ENCODE results near the gene MEI4. TPM values are rescaled to one million over a fixed set of nuclear protein-coding genes. Genes with fewer than 3 reads are reported as not detected.
"Not testable (repeated sequence)": the region's sequence is repeated elsewhere in the genome, so short reads cannot be mapped to it uniquely, and the experiment has no call there.

The MEI4 gene
- total RNA-seq, 1 experiment from 2014 or later, result not detected

GRCh38 chr6:77740380-77740779 lies 87.5 kb downstream of the MEI4 start:
- ChIA-PET POLR2A (no interaction called here), CTCF (no interaction called here), RAD21 (ENCODE audit: low non-redundant PET in 1 of 2, low total read pairs in 2 of 2, uncharacterized antibody in 2 of 2, unreplicated experiment in 2 of 2) (no interaction called here)
- ATAC-seq, result no peak
- H4K20me1 ChIP-seq (ENCODE audit: insufficient read depth), result no peaks in the 10 kb centered on the region
- TF ChIP-seq, protein P1, sequence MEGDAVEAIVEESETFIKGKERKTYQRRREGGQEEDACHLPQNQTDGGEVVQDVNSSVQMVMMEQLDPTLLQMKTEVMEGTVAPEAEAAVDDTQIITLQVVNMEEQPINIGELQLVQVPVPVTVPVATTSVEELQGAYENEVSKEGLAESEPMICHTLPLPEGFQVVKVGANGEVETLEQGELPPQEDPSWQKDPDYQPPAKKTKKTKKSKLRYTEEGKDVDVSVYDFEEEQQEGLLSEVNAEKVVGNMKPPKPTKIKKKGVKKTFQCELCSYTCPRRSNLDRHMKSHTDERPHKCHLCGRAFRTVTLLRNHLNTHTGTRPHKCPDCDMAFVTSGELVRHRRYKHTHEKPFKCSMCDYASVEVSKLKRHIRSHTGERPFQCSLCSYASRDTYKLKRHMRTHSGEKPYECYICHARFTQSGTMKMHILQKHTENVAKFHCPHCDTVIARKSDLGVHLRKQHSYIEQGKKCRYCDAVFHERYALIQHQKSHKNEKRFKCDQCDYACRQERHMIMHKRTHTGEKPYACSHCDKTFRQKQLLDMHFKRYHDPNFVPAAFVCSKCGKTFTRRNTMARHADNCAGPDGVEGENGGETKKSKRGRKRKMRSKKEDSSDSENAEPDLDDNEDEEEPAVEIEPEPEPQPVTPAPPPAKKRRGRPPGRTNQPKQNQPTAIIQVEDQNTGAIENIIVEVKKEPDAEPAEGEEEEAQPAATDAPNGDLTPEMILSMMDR (IDR thresholded peaks at IDR 0.05 in 2 of 3, conservative IDR thresholded peaks at IDR 0.05 in 1 of 3; ENCODE audit: borderline replicate concordance in 1 of 3, insufficient read depth in 1 of 3, low read depth in 2 of 3, low read length in 2 of 3), result peak in 2 of 3 experiments; percentile 45 to 67; a peak in 3 of 6 replicates
- peak; percentile 54 for TF ChIP-seq RAD21 (IDR thresholded peaks at IDR 0.05; ENCODE audit: low read depth)
- TF ChIP-seq REST (IDR thresholded peaks at IDR 0.05; ENCODE audit: low read depth), result no peak
- H3K27ac ChIP-seq (ENCODE audit: low read depth, low read length), result no peak overlapping the region
- H3K9me2 ChIP-seq (ENCODE audit: insufficient read depth), result no peaks in the 10 kb centered on the region
- H3K9me3 ChIP-seq (ENCODE audit: control insufficient read depth in 1 of 2, insufficient read depth in 1 of 2, low read depth in 1 of 2, low read length in 2 of 2), result no peaks in the 10 kb centered on the region
- no peaks in the 10 kb centered on the region for H3K27me3 ChIP-seq (ENCODE audit: insufficient read depth, low read length)
- H3K79me2 ChIP-seq (ENCODE audit: insufficient read depth, low read length), result no peaks in the 10 kb centered on the region
- no peaks in the 10 kb centered on the region for H3K4me1 ChIP-seq (ENCODE audit: control insufficient read depth in 1 of 2, insufficient read depth in 2 of 2, low read length in 2 of 2)
- no TSS peak for BruUV-seq (replicated peaks)
- no peak overlapping the region for H3K4me2 ChIP-seq (ENCODE audit: low read length)
- H2AFZ ChIP-seq (ENCODE audit: low read depth, low read length, poor library complexity, severe bottlenecking), result no peak overlapping the region
- no peak overlapping the region for H3K4me3 ChIP-seq (replicated peaks in 1 of 2; ENCODE audit: low read depth in 1 of 2, low read length in 2 of 2)
- H3K9ac ChIP-seq (ENCODE audit: low read length), result no peak overlapping the region
- intact Hi-C loops (cut with micrococcal nuclease), result loop anchor here (10.0 kb wide), 3 partner anchors 184 to 1074 kb away; no protein-coding TSS in a partner anchor
- DNase-seq (ENCODE audit: low read depth, low spot score), result peak; percentile 19
- no peaks in the 10 kb centered on the region for H3K36me3 ChIP-seq (ENCODE audit: control insufficient read depth in 1 of 2, insufficient read depth in 2 of 2, low read length in 2 of 2)

GRCh38 chr6:77752156-77752555 lies 99.3 kb downstream of the MEI4 start:
- ATAC-seq; intact Hi-C loops (cut with micrococcal nuclease); POLR2A ChIA-PET; H2AFZ ChIP-seq (ENCODE audit: low read depth, low read length, poor library complexity, severe bottlenecking); DNase-seq (ENCODE audit: low read depth, low spot score); H3K9me3 ChIP-seq (ENCODE audit: control insufficient read depth in 1 of 2, insufficient read depth in 1 of 2, low read depth in 1 of 2, low read length in 2 of 2); H4K20me1 ChIP-seq (ENCODE audit: insufficient read depth); H3K9ac ChIP-seq (ENCODE audit: low read length); H3K36me3 ChIP-seq (ENCODE audit: control insufficient read depth in 1 of 2, insufficient read depth in 2 of 2, low read length in 2 of 2); BruUV-seq (replicated peaks); H3K4me2 ChIP-seq (ENCODE audit: low read length); H3K4me1 ChIP-seq (ENCODE audit: control insufficient read depth in 1 of 2, insufficient read depth in 2 of 2, low read length in 2 of 2); RAD21 ChIA-PET (ENCODE audit: low non-redundant PET in 1 of 2, low total read pairs in 2 of 2, uncharacterized antibody in 2 of 2, unreplicated experiment in 2 of 2); H3K4me3 ChIP-seq (replicated peaks in 1 of 2; ENCODE audit: low read depth in 1 of 2, low read length in 2 of 2); CTCF ChIA-PET; H3K79me2 ChIP-seq (ENCODE audit: insufficient read depth, low read length); H3K27me3 ChIP-seq (ENCODE audit: insufficient read depth, low read length); H3K9me2 ChIP-seq (ENCODE audit: insufficient read depth); H3K27ac ChIP-seq (ENCODE audit: low read depth, low read length): not testable (repeated sequence)

All from HCT116 (cell line).